Ovary (tissue), 3 donors: Measurements from ENCODE around the gene LAMB1.

Source experiments
- CTCF ChIP-seq, 3 donors: fragments of 450-650 bp in 2 of 3; fragments of 200-600 bp in 1 of 3; IDR thresholded peaks; one replicate each; pipeline versions ENCODE4 v1.5.1 to v1.8.0; 2016 to 2022; ENCODE audit warnings: antibody characterized with exemption in 3 of 3, mild to moderate bottlenecking in 1 of 3
- EP300 ChIP-seq: sonication (generic); formaldehyde crosslinking; IDR thresholded peaks from one replicate; pipeline ENCODE4 v1.6.1; 2017; ENCODE audit warnings: antibody characterized with exemption
- POLR2A ChIP-seq: fragments of 450-650 bp; IDR thresholded peaks from one replicate; pipeline ENCODE4 v1.6.1; 2017; ENCODE audit warnings: antibody characterized with exemption, mild to moderate bottlenecking, moderate library complexity
- donor health status: DM: no; HTN: no; CAD: no.

DNA sequence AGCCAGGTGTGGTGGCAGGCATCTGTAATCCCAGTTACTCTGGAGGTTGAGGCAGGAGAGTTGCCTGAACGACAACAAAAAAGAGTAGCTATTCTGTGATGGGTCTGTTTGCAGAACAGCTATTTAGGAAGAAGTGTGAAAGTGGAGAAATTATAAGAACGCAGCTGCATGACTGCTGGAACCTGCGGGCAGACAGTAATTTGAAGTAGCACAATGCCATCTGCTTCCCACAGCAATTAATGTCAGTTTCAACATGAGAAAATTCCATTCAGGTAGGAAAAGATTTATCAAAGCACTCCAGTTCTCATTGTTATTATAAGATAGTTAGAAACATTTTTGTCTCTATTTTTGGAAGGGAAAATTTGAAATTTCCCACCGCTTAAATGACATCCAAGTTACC lies 21.5 kb downstream of the LAMB1 start:
- TF ChIP-seq CTCF (IDR thresholded peaks at IDR 0.05) (no peak), POLR2A (no peak), EP300 (no peak)
